ENCODE results near the gene GPR108.
"Not testable (repeated sequence)": the region's sequence is repeated elsewhere in the genome, so short reads cannot be mapped to it uniquely, and the experiment has no call there.

Gene GPR108

GRCh38 chr19:6762253-6762797, 24.9 kb upstream of the GPR108 start:
- POLR2A ChIA-PET, result interaction anchor here (0.6 kb wide), 1 partner anchor 10 kb away, joined by 5 read pairs; the partner anchor contains the start of gene VAV1

DNA sequence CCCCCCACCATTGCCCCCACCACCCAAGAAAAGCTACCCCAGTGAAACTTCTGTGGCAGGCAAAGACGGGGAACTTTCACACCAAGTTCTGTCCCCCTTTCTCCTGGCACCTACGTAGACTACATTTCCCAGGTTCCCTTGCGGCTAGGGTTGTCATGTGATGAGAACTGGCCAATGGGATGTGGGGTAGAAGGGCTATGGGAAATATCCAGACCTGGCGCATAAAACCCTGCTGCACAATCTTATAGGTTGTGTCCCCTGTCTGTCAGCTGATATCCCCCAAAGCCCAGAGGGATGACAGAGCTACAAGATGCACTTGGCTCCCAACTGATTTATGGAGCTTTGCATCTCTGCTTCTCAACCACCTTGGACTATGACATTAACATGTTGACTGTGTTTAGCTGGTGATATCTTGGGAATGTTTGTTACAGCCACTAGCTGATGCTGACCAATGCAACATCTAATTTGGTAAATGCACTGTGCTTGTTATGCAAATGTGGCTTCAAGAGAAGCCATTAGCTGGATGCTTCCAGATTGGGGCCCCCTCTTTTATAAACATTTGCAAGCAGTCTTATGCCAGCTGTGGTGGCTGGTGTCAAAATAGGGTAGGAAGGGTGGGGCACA, 23.8 kb upstream of the GPR108 start:
- POLR2A ChIA-PET, result no interaction called here

More at GRCh38 chr19:6762253-6762797, 24.9 kb upstream of the GPR108 start:
- H3K4me3 ChIP-seq (ENCODE audit: control insufficient read depth in 1 of 7, extremely low read depth in 1 of 7, insufficient read depth in 4 of 7, low read depth in 2 of 7, low read length in 6 of 7); H3K9me3 ChIP-seq (ENCODE audit: control extremely low read depth in 1 of 5, control insufficient read depth in 4 of 5, insufficient read depth in 2 of 5, low read depth in 1 of 5, low read length in 4 of 5); H3K36me3 ChIP-seq (ENCODE audit: control insufficient read depth in 4 of 4, insufficient read depth in 4 of 4, low read length in 3 of 4); H3K27me3 ChIP-seq (replicated peaks in 2 of 5; ENCODE audit: control insufficient read depth in 4 of 5, insufficient read depth in 5 of 5, low read length in 4 of 5); DNase-seq; H3K27ac ChIP-seq (ENCODE audit: insufficient read depth in 1 of 2, low read depth in 1 of 2, low read length in 2 of 2, poor library complexity in 1 of 2, severe bottlenecking in 2 of 2): not testable (repeated sequence)
- CTCF ChIA-PET, result interaction anchor here (1.3 kb wide), 1 partner anchor 44 kb away, joined by 3 read pairs; no protein-coding TSS in a partner anchor
- WGBS (ENCODE audit: insufficient coverage), result 100% methylated on average over 2 of the region's 8 CpGs
- peaks cover 2 to 17% (median 13%) of the 10 kb centered on the region in 4 experiments for H3K4me1 ChIP-seq (ENCODE audit: control extremely low read depth in 1 of 4, control insufficient read depth in 4 of 4, insufficient read depth in 4 of 4, low read length in 3 of 4)

GRCh38 chr19:6760606-6761005, 23.2 kb upstream of the GPR108 start:
- Histone ChIP-seq H3K27ac (ENCODE audit: insufficient read depth in 1 of 2, low read depth in 1 of 2, low read length in 2 of 2, poor library complexity in 1 of 2, severe bottlenecking in 2 of 2) (no peak overlapping the region), H3K36me3 (ENCODE audit: control insufficient read depth in 4 of 4, insufficient read depth in 4 of 4, low read length in 3 of 4) (no peaks in the 10 kb centered on the region), H3K9me3 (ENCODE audit: control extremely low read depth in 1 of 5, control insufficient read depth in 4 of 5, insufficient read depth in 2 of 5, low read depth in 1 of 5, low read length in 4 of 5) (no peaks in the 10 kb centered on the region), H3K4me1 (ENCODE audit: control extremely low read depth in 1 of 4, control insufficient read depth in 4 of 4, insufficient read depth in 4 of 4, low read length in 3 of 4) (peaks cover 0 to 1% (median under 1%) of the 10 kb centered on the region in 4 experiments), H3K27me3 (replicated peaks in 2 of 5; ENCODE audit: control insufficient read depth in 4 of 5, insufficient read depth in 5 of 5, low read length in 4 of 5) (no peaks in the 10 kb centered on the region), H3K4me3 (ENCODE audit: control insufficient read depth in 1 of 7, extremely low read depth in 1 of 7, insufficient read depth in 4 of 7, low read depth in 2 of 7, low read length in 6 of 7) (no peak overlapping the region)
- DNase-seq, result no peak
- POLR2A ChIA-PET, result no interaction called here
- WGBS (ENCODE audit: insufficient coverage), result over 99% methylated on average over 12 of the region's 17 CpGs
- CTCF ChIA-PET, result interaction anchor here (0.7 to 2.1 kb wide), 5 partner anchors 11 to 108 kb away, joined by 3 to 6 read pairs (median 3); partner anchors contain the start of gene VAV1

More for the DNA sequence above, 23.8 kb upstream of the GPR108 start:
- H3K27me3 ChIP-seq (replicated peaks in 2 of 5; ENCODE audit: control insufficient read depth in 4 of 5, insufficient read depth in 5 of 5, low read length in 4 of 5), result no peaks in the 10 kb centered on the region
- WGBS (ENCODE audit: insufficient coverage), result 100% methylated on average over 1 of the region's 4 CpGs
- no peak overlapping the region for H3K4me3 ChIP-seq (ENCODE audit: control insufficient read depth in 1 of 7, extremely low read depth in 1 of 7, insufficient read depth in 4 of 7, low read depth in 2 of 7, low read length in 6 of 7)
- peak in 2 of 3 donors; percentile 60 to 61 for DNase-seq
- H3K27ac ChIP-seq (ENCODE audit: insufficient read depth in 1 of 2, low read depth in 1 of 2, low read length in 2 of 2, poor library complexity in 1 of 2, severe bottlenecking in 2 of 2), result no peak overlapping the region
- CTCF ChIA-PET, result interaction anchor here (0.7 to 2.1 kb wide), 6 partner anchors 10 to 107 kb away, joined by 3 to 6 read pairs (median 3); partner anchors contain the start of gene VAV1
- H3K9me3 ChIP-seq (ENCODE audit: control extremely low read depth in 1 of 5, control insufficient read depth in 4 of 5, insufficient read depth in 2 of 5, low read depth in 1 of 5, low read length in 4 of 5), result no peaks in the 10 kb centered on the region
- peaks cover 0 to 6% (median 4%) of the 10 kb centered on the region in 4 experiments for H3K4me1 ChIP-seq (ENCODE audit: control extremely low read depth in 1 of 4, control insufficient read depth in 4 of 4, insufficient read depth in 4 of 4, low read length in 3 of 4)
- H3K36me3 ChIP-seq (ENCODE audit: control insufficient read depth in 4 of 4, insufficient read depth in 4 of 4, low read length in 3 of 4), result no peaks in the 10 kb centered on the region

DNA sequence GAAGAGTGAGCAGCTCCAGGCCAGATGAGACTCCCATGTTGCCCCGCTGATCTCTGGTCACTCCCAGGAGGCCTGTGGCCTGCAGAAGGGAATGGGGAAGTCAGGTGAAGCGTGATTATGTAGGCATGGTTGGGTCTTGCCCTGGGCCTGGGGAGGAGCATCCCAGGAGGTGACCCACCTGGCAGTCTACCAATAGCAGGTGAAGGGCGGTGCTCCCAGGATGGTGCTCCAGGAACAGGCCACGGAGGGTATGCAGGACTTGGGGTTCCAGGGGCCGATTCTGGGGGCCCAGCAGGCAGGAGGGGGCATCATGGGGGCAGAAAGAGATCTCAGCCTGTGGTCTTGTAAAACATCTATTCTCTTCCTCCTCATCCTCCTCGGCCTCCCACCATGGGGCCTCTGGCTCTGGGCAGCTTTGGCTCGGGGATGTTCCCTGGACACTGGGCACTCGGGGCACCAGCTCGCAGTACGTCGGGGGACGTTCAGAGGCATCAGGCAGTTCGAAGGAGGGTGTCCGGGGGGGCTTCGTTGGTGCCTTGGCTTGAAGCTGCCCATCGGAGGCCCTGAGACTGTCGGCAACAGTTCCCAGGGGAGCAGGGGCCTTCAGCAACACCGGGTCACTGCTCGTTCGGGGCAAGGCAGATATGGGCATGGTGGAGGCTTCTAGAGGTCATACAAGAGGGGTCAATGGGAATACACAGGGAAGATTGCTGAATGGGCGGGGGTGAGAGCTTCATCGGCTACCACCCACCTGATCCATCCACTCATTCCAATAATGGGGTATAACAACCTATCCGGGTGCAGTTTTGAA, 17.5 kb upstream of the GPR108 start:
- no peak for DNase-seq
- Histone ChIP-seq H3K27me3 (replicated peaks in 2 of 5; ENCODE audit: control insufficient read depth in 4 of 5, insufficient read depth in 5 of 5, low read length in 4 of 5) (no peaks in the 10 kb centered on the region), H3K27ac (ENCODE audit: insufficient read depth in 1 of 2, low read depth in 1 of 2, low read length in 2 of 2, poor library complexity in 1 of 2, severe bottlenecking in 2 of 2) (no peak overlapping the region), H3K36me3 (ENCODE audit: control insufficient read depth in 4 of 4, insufficient read depth in 4 of 4, low read length in 3 of 4) (peaks cover 0 to 4% (median 0%) of the 10 kb centered on the region in 4 experiments), H3K4me3 (ENCODE audit: control insufficient read depth in 1 of 7, extremely low read depth in 1 of 7, insufficient read depth in 4 of 7, low read depth in 2 of 7, low read length in 6 of 7) (no peak overlapping the region), H3K4me1 (ENCODE audit: control extremely low read depth in 1 of 4, control insufficient read depth in 4 of 4, insufficient read depth in 4 of 4, low read length in 3 of 4) (peaks cover 0 to 13% (median 8%) of the 10 kb centered on the region in 4 experiments), H3K9me3 (ENCODE audit: control extremely low read depth in 1 of 5, control insufficient read depth in 4 of 5, insufficient read depth in 2 of 5, low read depth in 1 of 5, low read length in 4 of 5) (no peaks in the 10 kb centered on the region)
- POLR2A ChIA-PET, result no interaction called here
- WGBS (ENCODE audit: insufficient coverage), result 97% methylated on average over 19 of the region's 23 CpGs
- CTCF ChIA-PET, result interaction anchor here (1.1 to 2.2 kb wide), 4 partner anchors 9 to 18 kb away, joined by 3 to 8 read pairs (median 6); partner anchors contain the start of genes SH2D3A, TRIP10 and VAV1

DNA sequence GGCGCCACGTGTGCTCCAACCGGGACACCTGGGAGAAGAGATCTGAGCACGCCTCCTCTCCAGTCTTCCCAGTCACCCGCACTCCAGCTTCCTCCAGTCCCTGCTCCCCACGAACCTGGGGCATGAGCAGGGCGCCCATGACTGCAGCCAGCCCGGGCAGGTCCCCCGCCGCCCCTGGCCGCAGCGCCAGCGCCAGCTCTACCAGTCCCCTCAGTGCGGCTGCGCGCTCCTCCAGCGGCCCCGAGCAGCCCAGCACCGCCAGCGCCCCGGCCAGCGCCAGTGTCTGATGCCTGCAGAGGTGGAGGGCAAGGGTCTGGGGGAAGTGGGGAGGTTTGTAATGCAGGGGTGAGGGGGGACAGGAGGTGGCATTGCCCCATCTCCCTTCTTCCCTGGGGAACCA, 16.8 kb upstream of the GPR108 start:
- peak in 1 of 3 donors; percentile 24 for DNase-seq
- Histone ChIP-seq H3K4me3 (ENCODE audit: control insufficient read depth in 1 of 7, extremely low read depth in 1 of 7, insufficient read depth in 4 of 7, low read depth in 2 of 7, low read length in 6 of 7) (peak overlapping the region in 2 of 7 experiments; percentile 57 to 78), H3K36me3 (ENCODE audit: control insufficient read depth in 4 of 4, insufficient read depth in 4 of 4, low read length in 3 of 4) (peaks cover 0 to 4% (median under 1%) of the 10 kb centered on the region in 4 experiments), H3K4me1 (ENCODE audit: control extremely low read depth in 1 of 4, control insufficient read depth in 4 of 4, insufficient read depth in 4 of 4, low read length in 3 of 4) (peaks cover 0 to 13% (median 8%) of the 10 kb centered on the region in 4 experiments), H3K9me3 (ENCODE audit: control extremely low read depth in 1 of 5, control insufficient read depth in 4 of 5, insufficient read depth in 2 of 5, low read depth in 1 of 5, low read length in 4 of 5) (no peaks in the 10 kb centered on the region), H3K27ac (ENCODE audit: insufficient read depth in 1 of 2, low read depth in 1 of 2, low read length in 2 of 2, poor library complexity in 1 of 2, severe bottlenecking in 2 of 2) (no peak overlapping the region), H3K27me3 (replicated peaks in 2 of 5; ENCODE audit: control insufficient read depth in 4 of 5, insufficient read depth in 5 of 5, low read length in 4 of 5) (no peaks in the 10 kb centered on the region)
- WGBS (ENCODE audit: insufficient coverage), result 95% methylated on average over 12 of the region's 22 CpGs
- POLR2A ChIA-PET, result no interaction called here
- CTCF ChIA-PET, result interaction anchor here (1.1 to 2.2 kb wide), 4 partner anchors 9 to 49 kb away, joined by 3 to 6 read pairs (median 6); partner anchors contain the start of genes SH2D3A and TRIP10

DNA sequence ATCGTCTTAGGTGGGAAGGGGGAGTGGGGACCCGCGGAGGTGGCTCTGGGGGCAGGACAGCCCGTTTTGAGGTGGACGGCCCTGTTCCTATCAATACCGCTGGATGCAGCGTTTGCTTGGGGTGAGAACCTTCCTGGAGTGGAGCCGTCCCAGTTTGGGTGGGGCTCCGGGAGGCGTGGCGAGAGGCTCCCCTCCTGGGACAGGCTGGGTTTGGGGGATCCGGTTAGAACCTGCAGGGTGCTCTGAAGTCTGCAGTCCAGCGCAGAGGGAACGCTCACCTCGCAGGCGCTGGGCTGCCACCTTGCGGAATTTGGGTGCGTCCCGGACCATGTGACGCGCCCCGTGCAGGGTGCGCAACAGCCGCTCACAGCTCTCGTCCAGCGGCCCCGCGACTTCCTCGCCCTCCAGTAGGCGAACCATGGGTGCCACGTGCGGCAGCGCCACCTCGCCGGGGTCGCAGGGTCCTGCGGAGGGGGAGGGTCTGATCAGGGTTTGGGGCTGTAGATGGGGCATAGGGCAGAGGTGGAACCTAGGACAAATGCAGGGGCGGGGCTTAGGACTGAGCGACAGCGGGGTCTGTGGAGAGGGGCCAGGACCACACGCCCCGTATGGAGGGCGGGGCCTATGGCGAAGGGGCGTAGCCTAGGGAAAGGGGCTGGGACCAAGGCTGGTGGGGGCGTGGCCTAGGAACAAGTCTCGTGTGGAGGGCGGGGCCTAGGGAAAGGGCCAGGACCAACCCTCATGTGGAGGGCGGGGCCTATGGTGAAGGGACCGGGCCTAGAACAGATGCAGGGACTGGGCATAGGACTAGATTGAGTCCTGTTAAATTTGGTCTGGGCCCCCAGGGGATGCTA, 16.0 kb upstream of the GPR108 start:
- ChIA-PET CTCF (interaction anchor here (1.0 to 2.2 kb wide), 5 partner anchors 10 to 49 kb away, joined by 3 to 6 read pairs (median 5); partner anchors contain the start of genes SH2D3A and TRIP10), POLR2A (interaction anchor here (1.0 to 1.1 kb wide), 2 partner anchors 50 to 108 kb away, joined by 4 to 6 read pairs; no protein-coding TSS in a partner anchor)
- no peaks in the 10 kb centered on the region for H3K9me3 ChIP-seq (ENCODE audit: control extremely low read depth in 1 of 5, control insufficient read depth in 4 of 5, insufficient read depth in 2 of 5, low read depth in 1 of 5, low read length in 4 of 5)
- DNase-seq, result peak; percentile 91 to 95 (median 94)
- peaks cover 0 to 5% (median 2%) of the 10 kb centered on the region in 4 experiments for H3K36me3 ChIP-seq (ENCODE audit: control insufficient read depth in 4 of 4, insufficient read depth in 4 of 4, low read length in 3 of 4)
- peaks cover 0 to 13% (median 8%) of the 10 kb centered on the region in 4 experiments for H3K4me1 ChIP-seq (ENCODE audit: control extremely low read depth in 1 of 4, control insufficient read depth in 4 of 4, insufficient read depth in 4 of 4, low read length in 3 of 4)
- under 1% methylated on average over 50 of the region's 50 CpGs for WGBS (ENCODE audit: insufficient coverage)
- H3K27ac ChIP-seq (ENCODE audit: insufficient read depth in 1 of 2, low read depth in 1 of 2, low read length in 2 of 2, poor library complexity in 1 of 2, severe bottlenecking in 2 of 2), result no peak overlapping the region
- peak overlapping the region; percentile 23 to 78 (median 67) for H3K4me3 ChIP-seq (ENCODE audit: control insufficient read depth in 1 of 7, extremely low read depth in 1 of 7, insufficient read depth in 4 of 7, low read depth in 2 of 7, low read length in 6 of 7)
- H3K27me3 ChIP-seq (replicated peaks in 2 of 5; ENCODE audit: control insufficient read depth in 4 of 5, insufficient read depth in 5 of 5, low read length in 4 of 5), result no peaks in the 10 kb centered on the region
